Measurements from ENCODE around the gene ZSCAN25. TPM values are rescaled to one million over a fixed set of nuclear protein-coding genes. Genes with fewer than 3 reads are reported as not detected.

Gene ZSCAN25
- total RNA-seq, 1 experiment from 2014 or later, result 17.6 TPM

GRCh38 chr7:99618726-99619125 is 2.0 kb downstream of the ZSCAN25 start:
- intact Hi-C loops (cut with micrococcal nuclease), result loop anchor here (5.0 to 10.0 kb wide), 2 partner anchors 144 to 219 kb away; partner anchors contain the start of gene ZNF789
- peak; percentile 72 for DNase-seq (ENCODE audit: unreplicated experiment)
- POLR2A ChIA-PET, result interaction anchor here (0.7 to 4.3 kb wide), 13 partner anchors 11 to 212 kb away, joined by 3 to 55 read pairs (median 14); partner anchors contain the start of genes CYP3A43, ZKSCAN5, ZNF394 and ZNF655
- Mint-ChIP-seq H3K9me3 (ENCODE audit: unreplicated experiment) (no peaks in the 10 kb centered on the region), H3K4me1 (ENCODE audit: insufficient read depth, unreplicated experiment) (peaks cover 24% of the 10 kb centered on the region), H3K27me3 (ENCODE audit: insufficient read depth, unreplicated experiment) (no peaks in the 10 kb centered on the region), H3K27ac (ENCODE audit: low read depth, unreplicated experiment) (peak overlapping the region; percentile 93), H3K36me3 (ENCODE audit: insufficient read depth, unreplicated experiment) (peaks cover 58% of the 10 kb centered on the region), H3K4me3 (ENCODE audit: unreplicated experiment) (peak overlapping the region; percentile 90)
- TF ChIP-seq CTCF (IDR thresholded peaks at IDR 0.05; ENCODE audit: unreplicated experiment), result no peak
- CTCF ChIA-PET, result no interaction called here
- BruUV-seq (replicated peaks), result no TSS peak

GRCh38 chr7:99619571-99620130 is 2.9 kb downstream of the ZSCAN25 start:
- peaks cover 66% of the 10 kb centered on the region for H3K36me3 Mint-ChIP-seq (ENCODE audit: insufficient read depth, unreplicated experiment)
- ChIA-PET CTCF (interaction anchor here (0.7 kb wide), 1 partner anchor 17 kb away, joined by 4 read pairs; no protein-coding TSS in a partner anchor), POLR2A (interaction anchor here (0.6 to 4.3 kb wide), 5 partner anchors 10 to 209 kb away, joined by 3 to 51 read pairs (median 4); partner anchors contain the start of gene CYP3A43)
- no peaks in the 10 kb centered on the region for H3K27me3 Mint-ChIP-seq (ENCODE audit: insufficient read depth, unreplicated experiment)
- BruUV-seq (replicated peaks), result no TSS peak
- H3K27ac Mint-ChIP-seq (ENCODE audit: low read depth, unreplicated experiment), result peak overlapping the region; percentile 93
- H3K4me1 Mint-ChIP-seq (ENCODE audit: insufficient read depth, unreplicated experiment), result peaks cover 24% of the 10 kb centered on the region
- TF ChIP-seq CTCF (IDR thresholded peaks at IDR 0.05; ENCODE audit: unreplicated experiment), result no peak
- no peak for DNase-seq (ENCODE audit: unreplicated experiment)
- no peak overlapping the region for H3K4me3 Mint-ChIP-seq (ENCODE audit: unreplicated experiment)
- H3K9me3 Mint-ChIP-seq (ENCODE audit: unreplicated experiment), result no peaks in the 10 kb centered on the region
- intact Hi-C loops (cut with micrococcal nuclease), result loop anchor here (5.0 to 10.0 kb wide), 2 partner anchors 145 to 218 kb away; partner anchors contain the start of gene ZNF789

- no peak for TF ChIP-seq CTCF (IDR thresholded peaks at IDR 0.05; ENCODE audit: unreplicated experiment)
- ChIA-PET POLR2A (interaction anchor here (0.8 kb wide), 1 partner anchor 64 kb away, joined by 3 read pairs; no protein-coding TSS in a partner anchor), CTCF (interaction anchor here (0.7 kb wide), 1 partner anchor 87 kb away, joined by 4 read pairs; no protein-coding TSS in a partner anchor)
- Mint-ChIP-seq H3K4me1 (ENCODE audit: insufficient read depth, unreplicated experiment) (peaks cover 24% of the 10 kb centered on the region), H3K36me3 (ENCODE audit: insufficient read depth, unreplicated experiment) (peaks cover 82% of the 10 kb centered on the region), H3K4me3 (ENCODE audit: unreplicated experiment) (no peak overlapping the region), H3K9me3 (ENCODE audit: unreplicated experiment) (no peaks in the 10 kb centered on the region), H3K27ac (ENCODE audit: low read depth, unreplicated experiment) (peak overlapping the region; percentile 75), H3K27me3 (ENCODE audit: insufficient read depth, unreplicated experiment) (no peaks in the 10 kb centered on the region)
- DNase-seq (ENCODE audit: unreplicated experiment), result no peak
- intact Hi-C loops (cut with micrococcal nuclease), result no loop called here
- no TSS peak for BruUV-seq (replicated peaks)
Measured at GRCh38 chr7:99621271-99621670, 4.5 kb downstream of the ZSCAN25 start.

GRCh38 chr7:99622596-99622995 is 5.8 kb downstream of the ZSCAN25 start:
- Mint-ChIP-seq H3K36me3 (ENCODE audit: insufficient read depth, unreplicated experiment) (peaks cover 85% of the 10 kb centered on the region), H3K4me3 (ENCODE audit: unreplicated experiment) (no peak overlapping the region), H3K4me1 (ENCODE audit: insufficient read depth, unreplicated experiment) (peaks cover 21% of the 10 kb centered on the region), H3K9me3 (ENCODE audit: unreplicated experiment) (no peaks in the 10 kb centered on the region), H3K27me3 (ENCODE audit: insufficient read depth, unreplicated experiment) (no peaks in the 10 kb centered on the region), H3K27ac (ENCODE audit: low read depth, unreplicated experiment) (no peak overlapping the region)
- intact Hi-C loops (cut with micrococcal nuclease), result no loop called here
- CTCF ChIA-PET, result no interaction called here
- TF ChIP-seq CTCF (IDR thresholded peaks at IDR 0.05; ENCODE audit: unreplicated experiment), result no peak
- POLR2A ChIA-PET, result no interaction called here
- no peak for DNase-seq (ENCODE audit: unreplicated experiment)
- no TSS peak for BruUV-seq (replicated peaks)
